GM19035 (cell line): ENCODE results near the gene SERPINB2.
A peak's percentile ranks its signal among the peaks of the same experiment; 100 is the strongest.
"Not testable (repeated sequence)": the region's sequence is repeated elsewhere in the genome, so short reads cannot be mapped to it uniquely, and the experiment has no call there.

ENCODE experiments used
- ATAC-seq: cut with Tn5 transposase; IDR thresholded peaks from one replicate; pipeline ENCODE4 v1.9.1; 2021; ENCODE audit not compliant: unreplicated experiment

The SERPINB2 gene

DNA sequence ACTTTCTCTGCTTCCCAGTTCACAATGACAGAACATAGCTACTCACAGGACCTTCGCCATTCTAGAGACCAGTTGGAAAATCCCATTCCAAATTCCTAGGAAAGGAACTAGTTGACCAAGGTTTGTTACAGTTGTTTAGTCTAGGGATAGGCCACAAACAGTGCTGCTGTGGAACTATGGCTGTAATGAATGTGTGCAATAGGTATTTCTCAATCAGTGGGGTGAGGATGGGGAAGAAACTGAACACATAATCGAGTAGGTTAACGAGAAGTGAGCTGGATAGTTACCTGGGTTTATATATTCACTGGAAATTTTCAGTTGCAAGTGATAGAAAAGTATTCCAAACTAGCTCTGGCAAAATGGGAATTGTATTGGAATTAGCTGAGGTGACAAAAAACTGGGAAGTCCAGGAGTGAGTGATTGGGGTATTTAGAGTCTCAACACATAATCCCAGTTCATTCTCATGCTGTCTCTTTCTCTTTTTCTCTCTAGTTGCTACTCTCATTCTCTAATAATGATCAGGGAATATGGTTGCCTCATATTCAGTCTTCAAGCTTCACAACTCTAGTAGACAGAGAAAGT is 43.4 kb downstream of the SERPINB2 start:
- ATAC-seq, result no peak

DNA sequence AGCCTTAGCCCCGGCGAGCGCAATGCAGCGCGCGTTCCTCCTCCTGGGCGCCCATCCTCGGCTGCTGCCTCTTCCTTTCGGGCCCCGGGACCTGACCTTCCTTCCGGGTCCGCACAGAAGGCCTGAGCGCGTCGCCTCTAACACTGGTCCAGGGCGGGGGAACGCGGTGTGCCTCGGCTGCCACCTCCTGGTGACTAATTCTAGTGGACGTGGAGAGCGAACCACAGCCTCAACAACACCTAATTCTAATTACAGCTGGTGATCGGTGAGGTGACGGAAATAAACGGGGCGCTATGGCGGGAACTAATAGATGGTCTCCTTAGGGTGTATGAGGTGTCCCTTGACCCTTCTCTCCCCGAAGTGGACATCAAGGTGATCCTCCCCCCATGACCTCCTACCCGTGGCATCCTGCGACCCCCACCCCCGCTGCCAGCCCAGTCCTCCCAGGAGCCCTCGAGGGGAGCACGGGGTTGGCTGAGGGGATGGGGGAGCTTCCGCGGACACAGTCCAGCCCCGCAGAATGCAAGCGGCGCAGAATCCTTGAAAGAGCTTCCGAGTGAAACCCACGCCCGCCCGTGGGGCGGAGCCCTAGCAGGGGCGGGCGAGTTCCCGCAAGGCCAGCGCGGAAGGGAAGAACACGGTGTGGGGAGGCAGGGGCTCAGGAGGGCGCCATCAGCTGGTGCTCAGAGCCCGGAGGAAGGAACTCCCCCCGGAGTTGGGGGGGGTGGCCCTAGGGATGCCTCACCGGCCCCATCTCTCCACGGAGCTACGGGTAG is 48.8 kb downstream of the SERPINB2 start:
- peak; percentile 99 for ATAC-seq

DNA sequence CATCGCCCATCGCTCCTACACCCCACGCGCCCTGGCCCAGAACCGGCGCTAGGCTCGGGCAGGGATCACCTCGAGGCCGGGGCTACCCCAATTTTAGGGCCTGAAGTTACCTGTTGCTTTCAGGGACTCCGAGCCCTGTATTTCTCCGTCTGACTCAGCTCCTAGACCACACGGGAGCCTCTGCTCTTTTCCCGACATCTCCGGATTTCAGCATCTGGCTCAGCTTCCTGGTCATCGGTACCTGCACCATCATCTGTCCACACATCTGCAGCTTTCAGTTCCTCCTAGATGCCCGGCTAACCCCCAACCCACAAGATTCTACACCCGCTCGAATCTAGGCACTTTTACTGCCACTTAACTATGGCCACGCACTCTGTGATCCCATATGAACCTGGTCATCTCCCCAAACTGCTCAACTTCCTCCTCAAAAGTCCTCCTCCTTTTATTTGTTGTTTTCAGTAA is 49.5 kb downstream of the SERPINB2 start:
- ATAC-seq, result no peak

DNA sequence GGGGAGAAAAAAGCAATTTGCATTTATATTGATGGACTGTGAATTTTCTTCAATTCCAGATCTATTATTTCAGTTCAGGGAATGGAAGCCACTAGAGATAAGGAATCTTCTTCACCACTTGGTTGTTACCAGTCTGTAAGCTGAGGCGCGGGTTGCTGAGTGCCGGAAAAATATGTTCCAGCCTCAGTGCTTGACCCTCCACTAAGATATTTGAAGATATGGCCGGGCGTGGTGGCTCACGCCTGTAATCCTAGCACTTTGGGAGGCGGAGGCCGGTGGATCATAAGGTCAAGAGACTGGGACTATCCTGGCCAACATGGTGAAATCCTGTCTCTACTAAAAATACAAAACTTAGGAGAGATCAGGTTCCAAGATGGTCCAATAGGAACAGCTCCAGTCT is 52.5 kb downstream of the SERPINB2 start:
- no peak for ATAC-seq

DNA sequence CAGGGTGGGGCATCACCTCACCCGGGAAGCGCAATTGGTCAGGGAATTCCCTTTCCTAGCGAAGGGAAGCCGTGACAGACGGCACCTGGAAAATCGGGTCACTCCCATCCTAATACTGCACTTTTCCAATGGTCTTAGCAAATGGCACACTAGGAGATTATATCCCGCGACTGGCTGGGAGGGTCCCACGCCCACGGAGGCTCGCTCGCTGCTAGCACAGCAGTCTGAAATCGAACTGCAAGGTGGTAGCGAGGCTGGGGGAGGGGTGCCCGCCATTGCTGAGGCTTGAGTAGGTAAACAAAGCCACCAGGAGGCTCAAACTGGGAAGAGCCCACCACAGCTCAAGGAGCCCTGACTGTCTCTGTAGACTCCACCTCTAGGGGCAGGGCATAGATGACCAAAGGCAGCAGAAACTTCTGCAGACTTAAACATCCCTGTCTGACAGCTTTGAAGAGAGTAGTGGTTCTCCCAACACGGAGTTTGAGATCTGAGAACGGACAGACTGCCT is 53.1 kb downstream of the SERPINB2 start:
- not testable (repeated sequence) for ATAC-seq

- no peak for ATAC-seq
These were observed 59.7 kb downstream of the SERPINB2 start for GRCh38 chr18:63947051-63947790.

DNA sequence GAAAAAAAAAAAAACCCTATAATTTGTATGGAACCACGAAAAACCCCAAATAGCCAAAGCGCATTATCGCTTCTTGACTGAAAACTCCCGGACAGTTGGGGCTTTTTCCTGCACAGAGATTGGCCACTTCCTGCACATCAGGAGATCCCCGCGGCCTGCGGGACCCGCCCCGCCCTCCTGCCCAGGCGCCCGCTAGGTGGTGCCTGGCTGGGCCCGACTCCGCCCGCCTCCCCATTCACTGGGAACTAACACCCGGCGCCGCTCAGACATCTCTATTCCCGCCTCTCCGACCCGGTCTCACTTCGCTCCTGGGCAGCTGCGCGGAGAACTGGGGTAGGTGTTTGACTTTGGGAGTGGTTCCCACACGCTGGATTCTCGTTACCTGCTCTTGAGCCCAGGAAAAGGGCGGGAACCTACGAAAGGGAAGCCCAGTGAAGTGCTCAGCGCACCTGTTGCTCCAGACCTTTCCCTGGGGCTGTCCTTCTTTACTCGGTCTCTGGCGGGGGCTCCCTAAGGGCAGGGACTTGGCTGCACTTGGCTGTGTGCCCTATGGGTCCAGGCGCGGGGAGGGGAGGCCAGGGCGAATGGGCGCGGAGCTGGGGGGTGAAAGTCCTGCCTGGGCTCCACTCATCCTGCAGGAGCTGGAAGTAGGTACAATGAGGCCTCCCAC is 61.7 kb downstream of the SERPINB2 start, which contains the start of gene HMSD:
Gene HMSD, plus strand, starts transcription at position 234 of the 670 bp plus-strand sequence. CDS start 4,155 bp downstream, outside the sequence.
- ATAC-seq, result peak; percentile 94

- no peak for ATAC-seq
These were observed 63.8 kb downstream of the SERPINB2 start for GRCh38 chr18:63951302-63951705.
